LNCaP clone FGC (cell line): Measurements from ENCODE around the gene PARVA.
A peak's percentile ranks its signal among the peaks of the same experiment; 100 is the strongest.

Experiments used
- DNase-seq: peaks from one replicate; pipeline ENCODE4 v3.0.0-alpha.2; 2011; ENCODE audit warnings: low read depth
- H3K4me3 ChIP-seq: 2 replicates; pipeline ENCODE4 v1.5.1; 2011; ENCODE audit warnings: mild to moderate bottlenecking, low read depth, low read length, control low read depth
- CTCF ChIP-seq: IDR thresholded peaks from 2 replicates; pipeline ENCODE4 v1.5.1; 2012; ENCODE audit warnings: mild to moderate bottlenecking; ENCODE audit not compliant: control insufficient read depth, insufficient read depth; ENCODE audit errors: extremely low read depth

PARVA gene

DNA sequence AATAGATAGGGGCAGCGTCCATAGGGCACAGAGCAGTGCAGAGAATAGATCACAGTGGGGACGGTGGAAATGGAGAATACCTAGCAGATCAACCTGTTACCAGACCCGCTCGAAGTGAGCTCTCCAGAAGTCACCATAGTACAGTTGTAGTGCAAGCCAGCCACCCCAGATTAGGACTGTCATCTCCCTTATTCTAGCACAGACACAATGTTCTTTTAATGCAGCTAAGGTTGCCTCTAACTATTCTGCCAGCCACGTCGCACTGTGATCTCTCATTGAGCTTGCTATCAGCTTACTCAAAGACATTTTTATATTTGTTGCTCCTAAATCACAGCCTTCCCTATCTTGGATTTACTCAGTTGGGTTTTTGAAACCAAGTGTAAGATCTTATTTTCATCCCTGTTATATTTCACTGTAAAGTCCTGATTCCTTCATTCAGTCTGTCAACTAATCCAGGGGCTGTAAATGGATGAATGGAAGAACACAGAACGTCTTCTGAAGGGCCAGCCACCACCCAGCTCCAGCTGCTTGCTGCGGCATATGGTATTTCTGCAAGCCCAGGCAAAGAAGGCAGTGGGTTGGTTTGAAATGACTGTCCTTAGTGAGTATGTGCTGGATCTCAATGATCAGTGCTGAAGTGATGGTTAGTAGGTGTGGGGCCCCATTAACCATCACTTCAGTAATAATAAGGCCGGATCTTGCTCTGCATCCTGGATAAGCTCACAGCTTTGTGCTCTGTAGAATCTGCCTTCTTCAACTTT is 3.4 kb downstream of the PARVA start:
- no peak for TF ChIP-seq CTCF
- no peak for DNase-seq

GRCh38 chr11:12381875-12382274 is 4.5 kb downstream of the PARVA start:
- no peak overlapping the region for H3K4me3 ChIP-seq
- DNase-seq: no peak
- TF ChIP-seq CTCF: no peak

More for the DNA sequence above, 3.4 kb downstream of the PARVA start:
- H3K4me3 ChIP-seq: no peak overlapping the region

DNA sequence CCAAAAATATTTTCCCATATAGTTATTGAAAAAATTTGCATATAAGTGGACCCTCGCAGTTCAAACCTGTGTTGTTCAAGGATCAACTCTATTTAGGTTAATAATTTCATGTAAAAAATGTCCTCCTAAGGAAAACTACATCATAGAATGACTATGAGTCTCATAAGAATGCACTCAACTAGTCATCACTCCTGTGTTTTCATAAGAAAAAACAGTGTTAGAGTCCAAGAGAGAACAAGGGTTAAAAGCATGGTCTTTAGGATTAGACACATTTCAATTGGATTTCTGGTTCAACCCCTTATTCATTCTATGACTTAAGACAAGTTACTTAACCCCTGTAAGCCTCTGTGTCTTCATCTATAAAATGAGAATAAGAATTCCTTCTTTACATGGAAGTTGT is 5.1 kb downstream of the PARVA start:
- no peak for TF ChIP-seq CTCF
- H3K4me3 ChIP-seq: no peak overlapping the region
- no peak for DNase-seq

DNA sequence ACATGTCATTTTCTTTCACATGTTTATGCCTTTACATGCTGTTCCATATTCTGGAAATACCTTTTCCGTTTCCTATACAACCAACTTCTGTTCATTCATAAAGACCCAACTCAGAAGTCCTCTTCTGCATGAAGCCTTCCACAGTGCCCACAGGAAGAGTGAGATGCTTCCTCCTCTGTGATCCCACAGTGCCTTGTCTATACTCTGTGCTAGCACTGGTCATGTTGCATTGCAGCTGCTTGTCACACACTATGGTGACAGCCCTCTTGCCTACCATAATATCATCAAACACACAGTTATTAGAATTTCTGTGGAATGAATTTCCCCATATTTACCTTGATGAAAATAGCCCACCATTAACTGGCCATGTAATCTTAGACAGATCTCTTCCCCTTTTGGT is 8.9 kb downstream of the PARVA start:
- H3K4me3 ChIP-seq: no peak overlapping the region
- no peak for DNase-seq
- no peak for TF ChIP-seq CTCF

DNA sequence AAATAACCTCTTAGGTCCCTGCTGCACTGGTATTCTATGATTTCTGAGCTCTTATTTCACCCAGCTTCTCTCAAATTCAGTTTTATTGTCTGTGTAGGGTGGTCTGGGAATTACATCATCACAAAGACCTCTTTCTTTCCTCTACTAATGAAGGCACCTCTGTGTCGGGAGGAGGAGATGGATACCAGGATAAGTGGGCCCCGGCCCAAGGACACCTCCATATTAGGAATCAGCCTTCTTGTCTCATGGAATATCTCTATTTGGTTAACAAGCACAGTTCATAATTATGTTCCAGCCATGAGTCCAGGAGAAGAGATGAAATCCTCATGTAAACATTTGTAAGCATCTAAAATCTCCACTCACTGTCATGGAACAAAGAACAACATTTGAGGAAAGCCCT is 9.4 kb downstream of the PARVA start:
- DNase-seq: peak; percentile 51
- no peak overlapping the region for H3K4me3 ChIP-seq
- TF ChIP-seq CTCF: no peak

DNA sequence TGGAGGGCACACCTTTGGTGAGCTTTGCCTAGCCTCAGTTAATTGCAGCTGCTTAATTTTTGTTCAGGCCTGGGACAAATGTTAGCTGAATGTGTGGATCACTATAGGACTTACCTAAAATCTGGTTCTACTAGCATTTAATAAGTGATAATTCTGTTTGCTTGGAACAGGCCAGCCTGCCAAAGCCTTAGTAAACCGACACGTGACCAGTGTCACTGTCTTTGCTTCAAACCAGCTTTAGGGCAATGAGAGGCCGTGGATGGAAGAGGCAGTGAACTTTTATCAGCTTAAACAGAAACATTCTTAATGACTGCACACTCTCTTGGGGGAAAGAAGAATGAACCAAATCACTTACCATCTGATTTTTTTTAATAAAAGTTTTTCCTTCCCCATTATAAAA is 10.8 kb downstream of the PARVA start:
- no peak for TF ChIP-seq CTCF
- peak; percentile 68 for DNase-seq

More for the DNA sequence above, 10.8 kb downstream of the PARVA start:
- no peak overlapping the region for H3K4me3 ChIP-seq
